Measurements from ENCODE around the gene APOBEC3A. TPM values are rescaled to one million over a fixed set of nuclear protein-coding genes. Genes with fewer than 3 reads are reported as not detected.

The APOBEC3A gene
- total RNA-seq: 0.64 and 5.8 TPM in 2 replicates

DNA sequence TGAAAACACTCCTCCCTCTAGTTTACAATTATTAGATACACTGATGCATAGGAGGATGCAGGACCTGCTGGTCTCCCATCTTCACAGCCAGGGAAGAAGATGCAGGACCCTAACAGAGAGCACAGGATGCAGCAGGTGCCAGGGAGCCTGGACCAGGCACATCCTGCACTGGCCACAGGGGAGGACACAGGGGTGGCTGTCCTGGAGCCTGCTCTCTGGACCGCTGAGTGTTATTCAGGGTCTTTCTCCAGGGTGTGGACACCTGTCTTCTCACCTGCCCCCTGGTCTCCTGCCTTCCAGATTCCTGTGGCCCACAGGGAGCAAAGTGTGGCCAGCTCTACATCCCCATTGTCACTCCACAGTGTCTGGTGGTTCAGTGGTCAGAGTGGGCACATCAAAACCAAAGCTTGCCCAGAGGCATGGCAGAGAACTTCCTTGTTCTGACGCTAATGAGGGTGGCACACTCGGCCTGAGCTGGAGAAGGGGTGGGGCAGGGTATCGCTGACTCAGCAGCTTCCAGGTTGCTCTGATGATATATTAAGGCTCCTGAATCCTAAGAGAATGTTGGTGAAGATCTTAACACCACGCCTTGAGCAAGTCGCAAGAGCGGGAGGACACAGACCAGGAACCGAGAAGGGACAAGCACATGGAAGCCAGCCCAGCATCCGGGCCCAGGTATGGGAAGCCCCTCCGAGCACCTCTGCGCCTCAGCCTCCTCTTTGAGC, at the start of gene APOBEC3A:
Gene APOBEC3A, plus strand, starts transcription at position 564 of the 725 bp plus-strand sequence. Its CDS starts 83 bp downstream, at position 647.

GRCh38 chr22:38981992-38982927, 24.9 kb downstream of the APOBEC3A start, which contains the start of gene APOBEC3B:
APOBEC3B (plus strand) TSS chr22:38982347; CDS start chr22:38982454, 107 bp downstream.

Other genes with a start within 250 kb of the APOBEC3A start
- 21.5 and 69.4 TPM in 2 replicates for gene SUN2, start 201.6 kb upstream of the APOBEC3A start, total RNA-seq
- gene DNAL4, start 163.5 kb upstream of the APOBEC3A start, total RNA-seq: 29.1 and 38.3 TPM in 2 replicates
- gene NPTXR, start 113.6 kb upstream of the APOBEC3A start, total RNA-seq: under 0.01 and 5.7 TPM in 2 replicates
- 13.7 and 32.5 TPM in 2 replicates for gene CBX6, start 85.4 kb upstream of the APOBEC3A start, total RNA-seq
- 0.34 and 0.50 TPM in 2 replicates for gene APOBEC3B, start 24.7 kb downstream of the APOBEC3A start, total RNA-seq
- 7.5 and 13.0 TPM in 2 replicates for gene APOBEC3C, start 56.6 kb downstream of the APOBEC3A start, total RNA-seq
- gene APOBEC3D, start 63.5 kb downstream of the APOBEC3A start, total RNA-seq: 0.34 and 0.93 TPM in 2 replicates
- 2.1 and 4.3 TPM in 2 replicates for gene APOBEC3F, start 83.3 kb downstream of the APOBEC3A start, total RNA-seq
- 1.4 and 4.8 TPM in 2 replicates for gene APOBEC3G, start 119.7 kb downstream of the APOBEC3A start, total RNA-seq
- gene APOBEC3H, start 139.6 kb downstream of the APOBEC3A start, total RNA-seq: not detected in 2 replicates
- 2.4 and 3.9 TPM in 2 replicates for gene CBX7, start 195.1 kb downstream of the APOBEC3A start, total RNA-seq

All from nasal cavity respiratory epithelium epithelial cell of viscerocranial mucosa (primary cell).